ENCODE results near the gene LCA5. TPM values are rescaled to one million over a fixed set of nuclear protein-coding genes. Genes with fewer than 3 reads are reported as not detected.
A peak's percentile ranks its signal among the peaks of the same experiment; 100 is the strongest.

LCA5 gene
- total RNA-seq, 1 experiment from 2014 or later = 0.73 TPM

DNA sequence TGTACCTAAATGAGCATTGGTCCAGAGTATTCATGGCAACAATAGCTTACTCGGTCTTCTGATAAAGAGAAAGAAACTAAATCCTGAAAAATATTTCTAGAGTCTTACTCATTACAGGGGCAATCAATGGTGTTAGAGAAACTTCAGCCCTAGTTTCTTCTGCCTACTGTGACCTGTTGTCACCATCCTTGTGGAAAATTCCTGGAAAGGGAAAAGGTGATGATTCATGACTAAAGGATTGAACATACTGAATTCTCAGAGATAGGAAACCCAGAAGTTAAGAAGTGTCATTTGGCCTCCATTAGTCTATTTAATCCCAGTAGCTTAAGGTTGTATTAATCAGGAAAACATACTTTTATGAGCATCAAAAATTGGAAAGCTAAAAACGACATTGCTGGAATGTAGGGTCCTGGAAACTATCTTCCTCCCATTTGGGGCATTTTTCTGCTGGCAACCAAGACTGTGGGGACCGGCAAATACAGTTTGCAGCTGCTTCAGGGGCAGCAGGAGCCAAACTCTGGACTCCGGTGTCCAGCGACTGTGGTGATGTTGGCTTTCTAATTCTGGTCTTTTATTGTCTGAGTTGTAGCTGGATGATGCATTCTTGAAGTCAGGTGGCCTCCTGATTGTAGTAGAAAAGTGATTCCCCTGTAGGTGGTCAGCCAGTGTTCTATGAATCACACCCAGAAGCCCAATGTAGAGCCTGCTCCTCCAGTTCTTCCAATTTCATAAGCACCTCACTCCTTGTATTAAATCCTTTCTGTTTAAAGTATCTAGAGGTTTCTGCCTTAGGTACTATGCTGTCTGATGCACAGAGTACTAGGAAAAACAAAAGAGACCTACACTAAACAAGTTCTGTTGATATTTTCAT lies 67.6 kb downstream of the LCA5 start:
- intact Hi-C loops (cut with micrococcal nuclease) = loop anchor here (5.0 kb wide), 3 partner anchors 68 to 267 kb away; partner anchors contain the start of gene LCA5
- Histone ChIP-seq H3K9me2 (replicated peaks; ENCODE audit: low read length) (no peaks in the 10 kb centered on the region), H3K9me3 (ENCODE audit: low read length) (no peaks in the 10 kb centered on the region), H2AFZ (ENCODE audit: low read length) (no peak overlapping the region), H3K4me3 (ENCODE audit: low read length) (no peak overlapping the region), H3K27ac (ENCODE audit: low read length) (peak overlapping the region; percentile 34), H3K79me2 (ENCODE audit: low read length) (no peaks in the 10 kb centered on the region), H4K20me1 (ENCODE audit: low read length) (no peaks in the 10 kb centered on the region), H3K9ac (ENCODE audit: low read length) (no peak overlapping the region), H3K36me3 (ENCODE audit: low read depth, low read length) (no peaks in the 10 kb centered on the region; the same call in 1 of the 2 replicates), H3K4me1 (ENCODE audit: insufficient read depth, low read length) (peaks cover 15% of the 10 kb centered on the region), H3F3A (ENCODE audit: low read length, unreplicated experiment) (no peaks in the 10 kb centered on the region), H3K27me3 (ENCODE audit: low read length) (no peaks in the 10 kb centered on the region), H3K4me2 (ENCODE audit: low read length) (no peak overlapping the region)
- BruUV-seq (replicated peaks) = no TSS peak
- ChIA-PET CTCF (no interaction called here), POLR2A (ENCODE audit: unreplicated experiment) (interaction anchor here (0.6 kb wide), 1 partner anchor 70 kb away, joined by 3 read pairs; no protein-coding TSS in a partner anchor)
- TF ChIP-seq EZH2phosphoT487 (IDR thresholded peaks at IDR 0.05; ENCODE audit: borderline replicate concordance, low read length) (no peak), EZH2 (IDR thresholded peaks at IDR 0.05; ENCODE audit: low read length, unreplicated experiment) (no peak)
- TF ChIP-seq, protein P1, sequence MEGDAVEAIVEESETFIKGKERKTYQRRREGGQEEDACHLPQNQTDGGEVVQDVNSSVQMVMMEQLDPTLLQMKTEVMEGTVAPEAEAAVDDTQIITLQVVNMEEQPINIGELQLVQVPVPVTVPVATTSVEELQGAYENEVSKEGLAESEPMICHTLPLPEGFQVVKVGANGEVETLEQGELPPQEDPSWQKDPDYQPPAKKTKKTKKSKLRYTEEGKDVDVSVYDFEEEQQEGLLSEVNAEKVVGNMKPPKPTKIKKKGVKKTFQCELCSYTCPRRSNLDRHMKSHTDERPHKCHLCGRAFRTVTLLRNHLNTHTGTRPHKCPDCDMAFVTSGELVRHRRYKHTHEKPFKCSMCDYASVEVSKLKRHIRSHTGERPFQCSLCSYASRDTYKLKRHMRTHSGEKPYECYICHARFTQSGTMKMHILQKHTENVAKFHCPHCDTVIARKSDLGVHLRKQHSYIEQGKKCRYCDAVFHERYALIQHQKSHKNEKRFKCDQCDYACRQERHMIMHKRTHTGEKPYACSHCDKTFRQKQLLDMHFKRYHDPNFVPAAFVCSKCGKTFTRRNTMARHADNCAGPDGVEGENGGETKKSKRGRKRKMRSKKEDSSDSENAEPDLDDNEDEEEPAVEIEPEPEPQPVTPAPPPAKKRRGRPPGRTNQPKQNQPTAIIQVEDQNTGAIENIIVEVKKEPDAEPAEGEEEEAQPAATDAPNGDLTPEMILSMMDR (conservative IDR thresholded peaks at IDR 0.05; ENCODE audit: low read depth, low read length) = no peak
- peak; percentile 41 for ATAC-seq
- peak; percentile 19 for DNase-seq

DNA sequence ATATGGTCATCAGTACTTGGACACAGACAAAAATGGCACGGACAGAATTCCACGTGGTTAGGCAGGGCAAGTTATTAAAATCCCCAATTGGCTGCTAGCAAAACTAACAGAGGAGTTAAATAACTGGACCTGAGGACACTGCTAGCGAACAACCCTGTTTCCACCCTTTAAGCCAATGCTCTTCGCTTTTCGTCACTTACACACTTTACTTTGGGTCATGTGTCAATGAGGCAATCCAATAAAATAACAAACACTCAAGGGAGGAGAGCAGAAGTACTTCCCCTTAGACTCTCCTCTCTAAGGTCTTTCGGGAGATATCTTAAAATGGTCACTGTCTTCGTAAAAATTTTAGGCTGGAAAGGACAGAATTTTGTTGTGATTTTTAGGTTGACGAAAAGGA lies 68.6 kb downstream of the LCA5 start:
- H3K9me2 ChIP-seq (replicated peaks; ENCODE audit: low read length) = no peaks in the 10 kb centered on the region
- intact Hi-C loops (cut with micrococcal nuclease) = loop anchor here (5.0 kb wide), 3 partner anchors 69 to 266 kb away; partner anchors contain the start of gene LCA5
- no peaks in the 10 kb centered on the region for H4K20me1 ChIP-seq (ENCODE audit: low read length)
- H3F3A ChIP-seq (ENCODE audit: low read length, unreplicated experiment) = no peaks in the 10 kb centered on the region
- no peak overlapping the region for H3K9ac ChIP-seq (ENCODE audit: low read length)
- no peak overlapping the region for H3K4me2 ChIP-seq (ENCODE audit: low read length)
- H3K4me3 ChIP-seq (ENCODE audit: low read length) = no peak overlapping the region
- H3K4me1 ChIP-seq (ENCODE audit: insufficient read depth, low read length) = peaks cover 26% of the 10 kb centered on the region
- no peaks in the 10 kb centered on the region for H3K79me2 ChIP-seq (ENCODE audit: low read length)
- H3K36me3 ChIP-seq (ENCODE audit: low read depth, low read length) = no peaks in the 10 kb centered on the region; the same call in 1 of the 2 replicates
- DNase-seq (no peak), ATAC-seq (no peak)
- H3K27me3 ChIP-seq (ENCODE audit: low read length) = no peaks in the 10 kb centered on the region
- ChIA-PET POLR2A (ENCODE audit: unreplicated experiment) (no interaction called here), CTCF (no interaction called here)
- TF ChIP-seq EZH2 (IDR thresholded peaks at IDR 0.05; ENCODE audit: low read length, unreplicated experiment) = no peak
- no peak for TF ChIP-seq EZH2phosphoT487 (IDR thresholded peaks at IDR 0.05; ENCODE audit: borderline replicate concordance, low read length)
- TF ChIP-seq, protein P1 (conservative IDR thresholded peaks at IDR 0.05; ENCODE audit: low read depth, low read length) = no peak
- no peak overlapping the region for H2AFZ ChIP-seq (ENCODE audit: low read length)
- no TSS peak for BruUV-seq (replicated peaks)
- H3K9me3 ChIP-seq (ENCODE audit: low read length) = no peaks in the 10 kb centered on the region
- H3K27ac ChIP-seq (ENCODE audit: low read length) = no peak overlapping the region
